Transverse colon (tissue), 4 donors: Measurements from ENCODE around the gene SEPTIN8. TPM values are rescaled to one million over a fixed set of nuclear protein-coding genes. Genes with fewer than 3 reads are reported as not detected.
A peak's percentile ranks its signal among the peaks of the same experiment; 100 is the strongest.

Source experiments
- DNase-seq: peaks from one replicate; pipeline ENCODE4 v3.0.0-alpha.2; 2019
- H3K27ac ChIP-seq, 4 donors: fragments of 200-600 bp; sonication (generic); 2 replicates each; pipeline ENCODE4 v1.5.1; 2016 to 2018; ENCODE audit warnings: inconsistent platforms in 4 of 4
- H3K27me3 ChIP-seq: fragments of 200-600 bp; sonication (generic); 2 replicates; pipeline ENCODE4 v1.5.1; 2017; ENCODE audit warnings: inconsistent platforms
- H3K36me3 ChIP-seq, 4 donors: fragments of 200-600 bp; sonication (generic); 2 replicates each; pipeline ENCODE4 v1.5.1; 2017 to 2019; ENCODE audit warnings: inconsistent platforms in 4 of 4
- H3K4me1 ChIP-seq, 4 donors: fragments of 200-600 bp; sonication (generic); 2 replicates each; pipeline ENCODE4 v1.5.1; 2017 to 2020; ENCODE audit warnings: inconsistent platforms in 4 of 4
- H3K4me3 ChIP-seq, 4 donors: fragments of 200-600 bp; sonication (generic); 1 replicate in 1 of 4; 2 replicates in 3 of 4; pipeline versions ENCODE4 v1.5.1 to v1.6.1; 2017 to 2019; ENCODE audit warnings: inconsistent platforms in 4 of 4
- H3K9me3 ChIP-seq, 2 donors: fragments of 200-600 bp; sonication (generic); 2 replicates each; pipeline ENCODE4 v1.5.1; 2017 to 2019; ENCODE audit warnings: inconsistent platforms in 2 of 2
- EP300 ChIP-seq: sonication (generic); formaldehyde crosslinking; IDR thresholded peaks from one replicate; pipeline ENCODE4 v1.6.1; 2017; ENCODE audit warnings: antibody characterized with exemption, low read depth
- POLR2A ChIP-seq: fragments of 450-650 bp; IDR thresholded peaks from one replicate; pipeline ENCODE4 v1.6.1; 2016; ENCODE audit warnings: antibody characterized with exemption, mild to moderate bottlenecking, moderate library complexity
- POLR2AphosphoS5 ChIP-seq, 3 donors: sonication (generic); formaldehyde crosslinking; IDR thresholded peaks; one replicate each; pipeline ENCODE4 v1.6.1; 2016; ENCODE audit warnings: antibody characterized with exemption in 3 of 3
- WGBS, 2 donors: methylation state at CpG; one replicate each; pipeline ENCODE4 v1.1.5; 2018; ENCODE audit warnings: low coverage in 1 of 2; 5-methylcytosine and 5-hydroxymethylcytosine counted together
- in situ Hi-C, 4 donors: fragments of 200-750 bp; cut with MboI; loops; one replicate each; pipeline versions ENCODE4 v1.15.0 to v1.15.1; 2017; ENCODE audit warnings: low sequenced_read_pairs in 3 of 4, low pct_ligation_motif_present in 1 of 4, low pct_unique_long_range_greater_than_20kb in 1 of 4
- intact Hi-C: fragments of 100-400 bp; cut with DNase I; formaldehyde crosslinking; loops from one replicate; pipeline ENCODE4 v1.15.1; 2023; ENCODE audit warnings: low total_unique reads
- total RNA-seq, 4 donors: library from RNA; depleted of rRNA; stranded (reverse); fragments of >200 nt; gene quantifications; one replicate each; pipeline ENCODE4 v1.1.0, GENCODE V29; 2016
- TF ChIP-seq, protein P1 (sequence below), 5 experiments: fragments of 200-600 bp in 3 of 5; fragments of 450-650 bp in 2 of 5; sonication (generic) in 3 of 5; IDR thresholded peaks; 1 replicate in 2 of 5; 2 replicates in 3 of 5; pipeline ENCODE4 v1.5.1; 2016 to 2017; ENCODE audit warnings: antibody characterized with exemption in 5 of 5, inconsistent platforms in 3 of 5, mild to moderate bottlenecking in 2 of 5, moderate library complexity in 1 of 5

Gene SEPTIN8
- total RNA-seq, 4 donors from 2014 or later = 38.4 to 70.7 (median 53.5) TPM

DNA sequence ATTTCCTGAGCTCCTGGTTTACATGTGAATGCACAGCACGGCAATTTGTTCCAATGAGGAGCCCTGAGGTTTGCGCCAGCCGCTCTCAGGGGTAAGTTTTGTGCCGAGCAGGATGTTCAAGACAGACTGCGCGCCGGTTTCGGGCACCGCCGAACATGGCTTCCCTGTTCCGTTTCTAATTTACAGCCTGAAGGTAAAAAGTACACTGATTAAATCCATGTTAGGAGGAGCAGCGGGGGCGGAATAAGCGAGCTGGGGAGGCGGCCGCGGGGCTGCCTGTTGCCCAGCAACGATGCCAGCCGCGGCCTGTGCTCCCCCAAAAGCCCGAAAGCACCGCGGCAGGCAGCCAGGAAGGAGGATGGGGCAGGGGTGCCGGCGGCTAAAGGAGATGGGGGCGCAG lies 42.4 kb upstream of the SEPTIN8 start:
- intact Hi-C loops = no loop called here
- 62 to 74% methylated on average over 5 to 26 of the region's 26 CpGs for WGBS, 2 donors
- no peak for DNase-seq
- Histone ChIP-seq H3K9me3 (no peaks in the 10 kb centered on the region), H3K4me3 (peak overlapping the region in 1 of 4 donors; percentile 16), H3K27me3 (peaks cover under 1% of the 10 kb centered on the region), H3K27ac (peak overlapping the region in 1 of 4 donors; percentile 8), H3K4me1 (peaks cover 0 to 15% (median 9%) of the 10 kb centered on the region in 4 donors), H3K36me3 (no peaks in the 10 kb centered on the region)
- TF ChIP-seq, protein P1, sequence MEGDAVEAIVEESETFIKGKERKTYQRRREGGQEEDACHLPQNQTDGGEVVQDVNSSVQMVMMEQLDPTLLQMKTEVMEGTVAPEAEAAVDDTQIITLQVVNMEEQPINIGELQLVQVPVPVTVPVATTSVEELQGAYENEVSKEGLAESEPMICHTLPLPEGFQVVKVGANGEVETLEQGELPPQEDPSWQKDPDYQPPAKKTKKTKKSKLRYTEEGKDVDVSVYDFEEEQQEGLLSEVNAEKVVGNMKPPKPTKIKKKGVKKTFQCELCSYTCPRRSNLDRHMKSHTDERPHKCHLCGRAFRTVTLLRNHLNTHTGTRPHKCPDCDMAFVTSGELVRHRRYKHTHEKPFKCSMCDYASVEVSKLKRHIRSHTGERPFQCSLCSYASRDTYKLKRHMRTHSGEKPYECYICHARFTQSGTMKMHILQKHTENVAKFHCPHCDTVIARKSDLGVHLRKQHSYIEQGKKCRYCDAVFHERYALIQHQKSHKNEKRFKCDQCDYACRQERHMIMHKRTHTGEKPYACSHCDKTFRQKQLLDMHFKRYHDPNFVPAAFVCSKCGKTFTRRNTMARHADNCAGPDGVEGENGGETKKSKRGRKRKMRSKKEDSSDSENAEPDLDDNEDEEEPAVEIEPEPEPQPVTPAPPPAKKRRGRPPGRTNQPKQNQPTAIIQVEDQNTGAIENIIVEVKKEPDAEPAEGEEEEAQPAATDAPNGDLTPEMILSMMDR (IDR thresholded peaks at IDR 0.05) = no peak
- TF ChIP-seq EP300 (no peak), POLR2AphosphoS5 (IDR thresholded peaks at IDR 0.05) (no peak)
- in situ Hi-C loops = loop anchor here in 2 of 4 donors (25.0 kb wide), 1 partner anchor 432 kb away; no protein-coding TSS in a partner anchor

DNA sequence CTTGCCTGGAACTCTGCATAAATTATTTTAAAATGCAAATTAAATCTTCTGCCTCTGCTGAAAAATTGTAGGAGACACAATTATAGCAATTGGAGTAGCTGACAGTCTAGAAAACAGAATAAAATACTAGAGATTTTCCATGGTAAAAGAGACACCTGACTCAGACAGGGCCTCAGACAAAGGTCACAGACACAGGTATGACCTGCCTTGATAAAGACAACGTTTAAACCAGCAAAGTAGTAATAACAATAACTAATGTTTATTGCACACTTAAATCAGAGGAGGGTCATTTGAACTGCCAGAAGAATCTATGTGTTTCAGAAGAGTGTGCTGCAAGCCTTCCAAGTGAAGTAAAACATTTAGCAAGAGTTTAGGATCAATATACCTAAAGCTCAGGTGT lies 40.0 kb upstream of the SEPTIN8 start:
- Histone ChIP-seq H3K27ac (no peak overlapping the region), H3K9me3 (no peaks in the 10 kb centered on the region), H3K36me3 (no peaks in the 10 kb centered on the region), H3K4me1 (peaks cover 0 to 21% (median 17%) of the 10 kb centered on the region in 4 donors), H3K27me3 (peaks cover 25% of the 10 kb centered on the region), H3K4me3 (no peak overlapping the region)
- intact Hi-C loops (no loop called here), in situ Hi-C loops (loop anchor here in 2 of 4 donors (25.0 kb wide), 1 partner anchor 430 kb away; no protein-coding TSS in a partner anchor)
- 46 to 78% methylated on average over 1 of the region's 1 CpG for WGBS, 2 donors
- TF ChIP-seq, protein P1 (IDR thresholded peaks at IDR 0.05) = no peak
- no peak for TF ChIP-seq POLR2A
- TF ChIP-seq EP300 = no peak
- no peak for TF ChIP-seq POLR2AphosphoS5 (IDR thresholded peaks at IDR 0.05)
- no peak for DNase-seq

GRCh38 chr5:132816554-132816953 lies 39.5 kb upstream of the SEPTIN8 start:
- in situ Hi-C loops = loop anchor here in 2 of 4 donors (25.0 kb wide), 1 partner anchor 429 kb away; no protein-coding TSS in a partner anchor
- DNase-seq = no peak
- TF ChIP-seq POLR2AphosphoS5 (IDR thresholded peaks at IDR 0.05) (no peak), POLR2A (no peak), EP300 (no peak)
- TF ChIP-seq, protein P1 (IDR thresholded peaks at IDR 0.05) = no peak

DNA sequence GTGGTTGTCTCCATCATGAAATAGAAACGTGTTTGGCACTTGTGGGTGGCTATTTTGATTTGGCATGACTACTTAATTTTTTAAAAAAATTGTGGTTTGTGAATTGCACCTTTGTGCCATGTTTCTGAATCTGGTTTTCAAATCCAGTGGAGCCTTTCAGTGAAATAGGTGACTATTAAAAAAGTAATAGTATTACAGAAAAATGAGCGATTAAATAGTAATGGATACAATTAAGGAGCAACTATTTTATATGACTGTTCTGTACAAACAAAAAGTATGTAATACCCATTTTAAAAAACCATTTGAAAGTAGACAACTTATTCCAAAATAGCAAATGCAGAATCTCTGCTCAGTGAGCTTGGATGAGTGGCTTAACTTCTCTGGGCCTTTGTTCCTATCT lies 39.0 kb upstream of the SEPTIN8 start:
- no peaks in the 10 kb centered on the region for H3K9me3 ChIP-seq
- H3K27ac ChIP-seq = no peak overlapping the region
- in situ Hi-C loops (loop anchor here in 2 of 4 donors (25.0 kb wide), 1 partner anchor 429 kb away; no protein-coding TSS in a partner anchor), intact Hi-C loops (no loop called here)
- H3K4me3 ChIP-seq = no peak overlapping the region
- 79 to 81% methylated on average over 2 of the region's 2 CpGs for WGBS, 2 donors
- H3K4me1 ChIP-seq = peaks cover 0 to 21% (median 17%) of the 10 kb centered on the region in 4 donors
- no peak for DNase-seq
- H3K36me3 ChIP-seq = no peaks in the 10 kb centered on the region
- no peak for TF ChIP-seq POLR2A
- TF ChIP-seq POLR2AphosphoS5 (IDR thresholded peaks at IDR 0.05) = no peak
- TF ChIP-seq, protein P1 (IDR thresholded peaks at IDR 0.05) = no peak
- no peak for TF ChIP-seq EP300
- peaks cover 35% of the 10 kb centered on the region for H3K27me3 ChIP-seq

More at GRCh38 chr5:132816554-132816953, 39.5 kb upstream of the SEPTIN8 start:
- peaks cover 0 to 21% (median 17%) of the 10 kb centered on the region in 4 donors for H3K4me1 ChIP-seq
- no peaks in the 10 kb centered on the region for H3K36me3 ChIP-seq
- H3K27me3 ChIP-seq = peaks cover 30% of the 10 kb centered on the region
- H3K27ac ChIP-seq = no peak overlapping the region
- H3K9me3 ChIP-seq = no peaks in the 10 kb centered on the region
- intact Hi-C loops = no loop called here
- H3K4me3 ChIP-seq = no peak overlapping the region
